RWPE2 (cell line): Measurements from ENCODE around the gene TPRA1.
"Not testable (repeated sequence)": the region's sequence is repeated elsewhere in the genome, so short reads cannot be mapped to it uniquely, and the experiment has no call there.

ENCODE experiments used
- ATAC-seq: fragments of 200-7000 bp; cut with Tn5 transposase; 3 replicates; pipeline ENCODE4 v1.9.1; 2021; ENCODE audit warnings: low read depth
- DNase-seq: peaks from one replicate; pipeline ENCODE4 v3.0.0-alpha.2; 2020; ENCODE audit warnings: low spot score
- H3K27ac ChIP-seq: fragments of 450-650 bp; 2 replicates; pipeline ENCODE4 v1.5.1; 2017; ENCODE audit warnings: mild to moderate bottlenecking; ENCODE audit not compliant: poor library complexity, severe bottlenecking
- H3K27me3 ChIP-seq: fragments of 250-450 bp; sonication (Bioruptor Pico); 2 replicates; pipeline ENCODE4 v1.5.1; 2021; ENCODE audit warnings: mild to moderate bottlenecking, moderate library complexity; ENCODE audit not compliant: insufficient read depth, poor library complexity, severe bottlenecking
- H3K36me3 ChIP-seq: fragments of 250-450 bp; sonication (Bioruptor Pico); 2 replicates; pipeline ENCODE4 v1.5.1; 2020; ENCODE audit warnings: low read depth, mild to moderate bottlenecking, moderate library complexity
- H3K4me1 ChIP-seq: fragments of 250-450 bp; sonication (Bioruptor Pico); 2 replicates; pipeline ENCODE4 v1.5.1; 2021; ENCODE audit warnings: mild to moderate bottlenecking, moderate library complexity; ENCODE audit not compliant: insufficient read depth, poor library complexity, severe bottlenecking
- H3K4me3 ChIP-seq: fragments of 250-450 bp; sonication (Bioruptor Pico); 2 replicates; pipeline ENCODE4 v1.5.1; 2021; ENCODE audit warnings: mild to moderate bottlenecking, moderate library complexity; ENCODE audit not compliant: severe bottlenecking
- H3K9me3 ChIP-seq: fragments of 250-450 bp; sonication (Bioruptor Pico); 2 replicates; pipeline ENCODE4 v1.5.1; 2021; ENCODE audit warnings: mild to moderate bottlenecking, moderate library complexity; ENCODE audit not compliant: severe bottlenecking
- TF ChIP-seq, protein P1 (sequence below): fragments of 450-650 bp; IDR thresholded peaks from one replicate; pipeline ENCODE4 v1.5.1; 2017; ENCODE audit warnings: mild to moderate bottlenecking, moderate library complexity; ENCODE audit not compliant: poor library complexity, severe bottlenecking

TPRA1 gene

DNA sequence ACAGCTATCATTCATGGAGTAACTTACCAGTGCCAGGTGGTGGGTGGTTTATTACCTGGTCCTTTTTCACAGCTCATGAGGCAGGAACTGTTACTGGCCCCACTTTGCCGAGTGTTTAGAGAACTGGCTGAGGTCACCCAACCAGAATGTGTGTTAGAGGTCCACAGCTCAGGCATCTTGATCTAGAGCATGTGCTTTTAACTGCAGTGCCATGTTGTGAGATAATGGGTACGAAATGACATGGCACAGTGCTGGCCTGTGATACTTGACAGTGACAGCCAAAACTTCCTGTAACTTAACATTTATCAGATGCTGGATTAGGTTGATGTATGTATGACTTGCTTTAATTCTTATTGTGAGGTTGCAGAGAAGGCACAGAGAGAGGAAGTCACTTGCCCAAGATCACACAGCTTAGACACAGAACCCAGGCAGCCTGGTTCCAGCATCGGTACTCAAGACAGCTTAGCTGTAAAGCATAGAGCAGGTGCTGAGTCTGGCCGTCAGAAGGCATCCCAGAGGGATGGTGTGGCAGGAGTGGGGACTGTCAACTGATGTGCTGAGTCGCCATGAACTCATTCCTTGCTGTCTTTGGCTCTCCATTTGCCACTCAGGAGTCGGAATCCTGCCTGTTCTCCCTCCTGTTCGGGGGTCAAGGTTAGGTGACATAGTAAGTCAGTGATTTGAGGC lies 17.3 kb upstream of the TPRA1 start:
- Histone ChIP-seq H3K9me3 (no peaks in the 10 kb centered on the region), H3K27me3 (no peaks in the 10 kb centered on the region), H3K4me1 (no peaks in the 10 kb centered on the region), H3K27ac (no peak overlapping the region), H3K36me3 (peaks cover 87% of the 10 kb centered on the region), H3K4me3 (no peak overlapping the region)
- no peak for DNase-seq
- TF ChIP-seq, protein P1, sequence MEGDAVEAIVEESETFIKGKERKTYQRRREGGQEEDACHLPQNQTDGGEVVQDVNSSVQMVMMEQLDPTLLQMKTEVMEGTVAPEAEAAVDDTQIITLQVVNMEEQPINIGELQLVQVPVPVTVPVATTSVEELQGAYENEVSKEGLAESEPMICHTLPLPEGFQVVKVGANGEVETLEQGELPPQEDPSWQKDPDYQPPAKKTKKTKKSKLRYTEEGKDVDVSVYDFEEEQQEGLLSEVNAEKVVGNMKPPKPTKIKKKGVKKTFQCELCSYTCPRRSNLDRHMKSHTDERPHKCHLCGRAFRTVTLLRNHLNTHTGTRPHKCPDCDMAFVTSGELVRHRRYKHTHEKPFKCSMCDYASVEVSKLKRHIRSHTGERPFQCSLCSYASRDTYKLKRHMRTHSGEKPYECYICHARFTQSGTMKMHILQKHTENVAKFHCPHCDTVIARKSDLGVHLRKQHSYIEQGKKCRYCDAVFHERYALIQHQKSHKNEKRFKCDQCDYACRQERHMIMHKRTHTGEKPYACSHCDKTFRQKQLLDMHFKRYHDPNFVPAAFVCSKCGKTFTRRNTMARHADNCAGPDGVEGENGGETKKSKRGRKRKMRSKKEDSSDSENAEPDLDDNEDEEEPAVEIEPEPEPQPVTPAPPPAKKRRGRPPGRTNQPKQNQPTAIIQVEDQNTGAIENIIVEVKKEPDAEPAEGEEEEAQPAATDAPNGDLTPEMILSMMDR, result no peak
- ATAC-seq, result no peak

DNA sequence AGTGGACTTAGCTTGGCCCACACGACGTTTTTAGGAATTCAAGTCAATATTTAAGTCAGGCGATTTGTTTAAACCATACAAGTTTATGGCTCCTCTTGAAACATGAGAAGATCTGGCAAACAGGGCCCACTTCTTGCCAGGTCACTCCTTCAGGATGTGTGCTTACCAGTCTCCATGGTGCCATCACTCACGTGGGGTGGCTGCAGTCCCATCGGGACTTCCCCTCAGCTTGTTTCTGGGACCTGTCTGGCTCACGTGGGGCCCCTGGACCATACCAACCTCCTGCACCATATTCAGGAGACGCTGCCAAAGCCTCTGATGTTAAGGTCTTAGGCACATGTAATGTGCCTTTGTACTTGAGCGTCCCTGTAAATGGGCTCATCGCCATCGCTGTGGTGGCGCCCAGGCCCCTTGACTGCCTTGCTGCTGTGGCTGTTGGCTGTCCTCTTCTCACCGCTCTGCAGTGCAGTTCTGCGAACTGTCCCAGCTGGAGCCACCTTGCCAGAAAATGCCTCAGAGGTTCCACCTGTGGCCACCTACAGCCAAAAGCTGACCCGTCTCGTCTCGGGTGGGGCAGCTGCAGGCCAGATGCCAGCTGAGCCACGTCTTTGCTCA lies 16.6 kb upstream of the TPRA1 start:
- no peaks in the 10 kb centered on the region for H3K9me3 ChIP-seq
- no peak overlapping the region for H3K4me3 ChIP-seq
- no peaks in the 10 kb centered on the region for H3K27me3 ChIP-seq
- ATAC-seq, result no peak
- TF ChIP-seq, protein P1, result no peak
- no peak for DNase-seq
- no peak overlapping the region for H3K27ac ChIP-seq
- H3K36me3 ChIP-seq, result peaks cover 86% of the 10 kb centered on the region
- no peaks in the 10 kb centered on the region for H3K4me1 ChIP-seq

DNA sequence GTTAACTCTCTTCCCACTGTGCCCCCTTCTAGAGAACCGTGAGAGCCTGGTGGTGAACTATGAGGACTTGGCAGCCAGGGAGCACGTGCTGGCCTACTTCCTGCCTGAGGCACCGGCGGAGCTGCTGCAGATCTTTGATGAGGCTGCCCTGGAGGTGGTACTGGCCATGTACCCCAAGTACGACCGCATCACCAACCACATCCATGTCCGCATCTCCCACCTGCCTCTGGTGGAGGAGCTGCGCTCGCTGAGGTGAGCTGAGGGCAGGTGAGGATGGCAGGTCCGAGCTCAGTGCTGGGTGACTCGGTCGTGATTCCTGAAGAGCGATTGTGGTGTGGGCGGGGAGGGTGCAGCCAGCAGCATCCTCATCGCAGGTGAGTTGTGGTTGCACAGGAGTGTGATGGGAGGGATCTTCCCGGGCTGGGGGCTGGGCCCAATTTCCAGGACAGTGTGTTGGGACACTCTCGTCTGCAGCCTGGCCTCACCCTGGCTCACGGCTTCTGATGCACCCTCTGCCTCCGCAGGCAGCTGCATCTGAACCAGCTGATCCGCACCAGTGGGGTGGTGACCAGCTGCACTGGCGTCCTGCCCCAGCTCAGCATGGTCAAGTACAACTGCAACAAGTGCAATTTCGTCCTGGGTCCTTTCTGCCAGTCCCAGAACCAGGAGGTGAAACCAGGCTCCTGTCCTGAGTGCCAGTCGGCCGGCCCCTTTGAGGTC lies 15.7 kb upstream of the TPRA1 start:
- no peak overlapping the region for H3K27ac ChIP-seq
- H3K9me3 ChIP-seq, result no peaks in the 10 kb centered on the region
- no peak overlapping the region for H3K4me3 ChIP-seq
- no peaks in the 10 kb centered on the region for H3K27me3 ChIP-seq
- DNase-seq, result no peak
- peaks cover 88% of the 10 kb centered on the region for H3K36me3 ChIP-seq
- ATAC-seq, result no peak
- TF ChIP-seq, protein P1, result no peak
- no peaks in the 10 kb centered on the region for H3K4me1 ChIP-seq

DNA sequence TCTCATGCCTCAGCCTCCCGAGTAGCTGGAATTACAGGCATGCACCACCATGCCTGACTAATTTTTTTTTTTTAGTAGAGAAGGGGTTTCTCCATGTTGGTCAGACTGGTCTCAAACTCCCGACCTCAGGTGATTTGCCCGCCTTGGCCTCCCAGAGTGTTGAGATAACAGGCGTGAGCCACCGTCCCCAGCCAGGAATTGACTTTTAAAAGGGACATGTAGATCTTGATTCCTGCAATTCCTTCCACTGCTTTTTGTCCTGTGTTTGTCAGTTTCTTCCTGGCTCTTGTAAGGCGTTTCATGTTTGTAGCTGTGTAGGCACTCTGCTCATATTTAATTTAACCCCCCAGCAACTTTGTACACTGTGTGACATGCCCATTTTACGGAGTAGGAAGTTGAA lies 15.0 kb upstream of the TPRA1 start:
- not testable (repeated sequence) for H3K27ac ChIP-seq, ATAC-seq, H3K9me3 ChIP-seq, DNase-seq, H3K27me3 ChIP-seq, H3K4me3 ChIP-seq, H3K4me1 ChIP-seq
- peaks cover 88% of the 10 kb centered on the region for H3K36me3 ChIP-seq

DNA sequence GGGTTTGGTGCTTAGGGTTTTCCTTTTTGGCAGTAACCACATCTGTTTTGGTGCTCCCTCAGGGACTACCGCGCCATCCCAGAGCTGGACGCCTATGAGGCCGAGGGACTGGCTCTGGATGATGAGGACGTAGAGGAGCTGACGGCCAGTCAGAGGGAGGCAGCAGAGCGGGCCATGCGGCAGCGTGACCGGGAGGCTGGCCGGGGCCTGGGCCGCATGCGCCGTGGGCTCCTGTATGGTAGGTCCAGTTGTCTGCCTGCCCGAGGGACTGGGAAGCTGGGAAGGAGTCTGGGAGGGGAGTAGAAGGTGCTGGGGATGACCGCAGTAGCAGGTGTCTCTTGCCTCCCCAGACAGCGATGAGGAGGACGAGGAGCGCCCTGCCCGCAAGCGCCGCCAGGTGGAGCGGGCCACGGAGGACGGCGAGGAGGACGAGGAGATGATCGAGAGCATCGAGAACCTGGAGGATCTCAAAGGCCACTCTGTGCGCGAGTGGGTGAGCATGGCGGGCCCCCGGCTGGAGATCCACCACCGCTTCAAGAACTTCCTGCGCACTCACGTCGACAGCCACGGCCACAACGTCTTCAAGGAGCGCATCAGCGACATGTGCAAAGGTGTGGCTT lies 14.1 kb upstream of the TPRA1 start:
- TF ChIP-seq, protein P1, result no peak
- Histone ChIP-seq H3K4me3 (no peak overlapping the region), H3K4me1 (peaks cover 2% of the 10 kb centered on the region), H3K9me3 (no peaks in the 10 kb centered on the region), H3K36me3 (peaks cover 89% of the 10 kb centered on the region), H3K27ac (no peak overlapping the region), H3K27me3 (no peaks in the 10 kb centered on the region)
- ATAC-seq (no peak), DNase-seq (no peak)
